BJ (cell line): ENCODE results near the gene TSPAN18. TPM values are rescaled to one million over a fixed set of nuclear protein-coding genes. Genes with fewer than 3 reads are reported as not detected.

Experiments used
- CTCF ChIA-PET: fragments of 350-600 bp; formaldehyde crosslinking; extraction: SDS; loops from one replicate; lab custom pipeline; 2021; ENCODE audit warnings: antibody characterized with exemption, inconsistent platforms; lab: Yijun Ruan, JAX
- POLR2A ChIA-PET: fragments of 300-600 bp; sonication (Branson Sonifier 250); formaldehyde crosslinking; extraction: SDS; loops from one replicate; lab custom pipeline; 2021; ENCODE audit warnings: antibody characterized with exemption; lab: Charles Lee
- DNase-seq: peaks from one replicate; pipeline ENCODE4 v3.0.0-alpha.2; 2011; ENCODE audit warnings: low read depth
- H3K27me3 ChIP-seq: 2 replicates; pipeline ENCODE4 v1.6.0; 2011; ENCODE audit warnings: low read length; ENCODE audit not compliant: control insufficient read depth, insufficient read depth
- H3K36me3 ChIP-seq: 2 replicates; pipeline ENCODE4 v1.5.1; 2011; ENCODE audit warnings: low read length; ENCODE audit not compliant: control insufficient read depth, insufficient read depth
- H3K4me3 ChIP-seq: 2 replicates; pipeline ENCODE4 v1.5.1; 2011; ENCODE audit warnings: low read depth, mild to moderate bottlenecking, control low read depth, low read length
- polyA plus RNA-seq: library from polyadenylated mRNA; depleted of rRNA; stranded (reverse); fragments of >200 nt; gene quantifications from 2 replicates; pipeline ENCODE4 v1.2.3, GENCODE V29; 2011
- TF ChIP-seq, protein P1 (sequence below): IDR thresholded peaks from 2 replicates; pipeline ENCODE4 v1.5.1; 2011; ENCODE audit warnings: low read depth, mild to moderate bottlenecking, control low read depth, inconsistent platforms, low read length, moderate library complexity; ENCODE audit not compliant: insufficient read depth

Gene TSPAN18
- polyA plus RNA-seq, 1 experiment = 0.55 TPM

DNA sequence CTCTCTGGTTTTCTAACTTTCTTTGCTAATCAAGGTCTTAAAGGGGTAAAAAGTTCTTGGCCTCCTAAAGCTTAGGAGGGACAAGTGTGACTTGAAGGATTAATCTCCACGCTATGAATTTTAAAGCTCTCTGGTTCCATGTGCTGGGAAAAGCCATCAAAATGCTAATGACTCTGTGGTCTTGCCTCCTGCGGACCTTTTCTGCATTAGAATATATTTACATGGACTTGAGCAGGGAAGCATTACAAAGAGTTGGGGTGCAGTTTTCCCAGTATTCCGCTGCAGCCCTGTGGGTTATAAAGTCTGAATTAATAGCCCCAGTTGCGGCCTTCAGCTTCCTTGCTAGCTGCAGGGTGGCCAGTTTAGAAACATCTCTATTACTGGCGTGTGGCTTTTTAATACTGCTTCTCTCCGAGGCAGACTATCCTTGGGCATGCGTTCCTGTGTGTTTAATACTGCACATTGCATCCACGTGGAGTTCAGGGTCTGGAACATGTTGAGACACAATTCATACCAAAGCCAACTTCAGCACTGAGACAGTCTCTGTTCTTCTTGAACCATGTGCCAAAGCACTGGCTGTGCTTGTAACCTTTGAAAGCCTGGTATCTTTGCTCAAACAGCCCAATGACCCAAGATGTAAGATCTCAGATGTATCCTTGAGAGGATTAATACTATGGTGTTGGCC, 27.3 kb downstream of the TSPAN18 start:
- no peaks in the 10 kb centered on the region for H3K36me3 ChIP-seq
- ChIA-PET POLR2A (no interaction called here), CTCF (interaction anchor here (1.1 to 1.8 kb wide), 2 partner anchors 18 to 25 kb away, joined by 3 to 4 read pairs; no protein-coding TSS in a partner anchor)
- H3K4me3 ChIP-seq = no peak overlapping the region
- no peak for DNase-seq
- TF ChIP-seq, protein P1, sequence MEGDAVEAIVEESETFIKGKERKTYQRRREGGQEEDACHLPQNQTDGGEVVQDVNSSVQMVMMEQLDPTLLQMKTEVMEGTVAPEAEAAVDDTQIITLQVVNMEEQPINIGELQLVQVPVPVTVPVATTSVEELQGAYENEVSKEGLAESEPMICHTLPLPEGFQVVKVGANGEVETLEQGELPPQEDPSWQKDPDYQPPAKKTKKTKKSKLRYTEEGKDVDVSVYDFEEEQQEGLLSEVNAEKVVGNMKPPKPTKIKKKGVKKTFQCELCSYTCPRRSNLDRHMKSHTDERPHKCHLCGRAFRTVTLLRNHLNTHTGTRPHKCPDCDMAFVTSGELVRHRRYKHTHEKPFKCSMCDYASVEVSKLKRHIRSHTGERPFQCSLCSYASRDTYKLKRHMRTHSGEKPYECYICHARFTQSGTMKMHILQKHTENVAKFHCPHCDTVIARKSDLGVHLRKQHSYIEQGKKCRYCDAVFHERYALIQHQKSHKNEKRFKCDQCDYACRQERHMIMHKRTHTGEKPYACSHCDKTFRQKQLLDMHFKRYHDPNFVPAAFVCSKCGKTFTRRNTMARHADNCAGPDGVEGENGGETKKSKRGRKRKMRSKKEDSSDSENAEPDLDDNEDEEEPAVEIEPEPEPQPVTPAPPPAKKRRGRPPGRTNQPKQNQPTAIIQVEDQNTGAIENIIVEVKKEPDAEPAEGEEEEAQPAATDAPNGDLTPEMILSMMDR = no peak
- H3K27me3 ChIP-seq = peaks cover 6% of the 10 kb centered on the region; the same call in 1 of the 2 replicates

DNA sequence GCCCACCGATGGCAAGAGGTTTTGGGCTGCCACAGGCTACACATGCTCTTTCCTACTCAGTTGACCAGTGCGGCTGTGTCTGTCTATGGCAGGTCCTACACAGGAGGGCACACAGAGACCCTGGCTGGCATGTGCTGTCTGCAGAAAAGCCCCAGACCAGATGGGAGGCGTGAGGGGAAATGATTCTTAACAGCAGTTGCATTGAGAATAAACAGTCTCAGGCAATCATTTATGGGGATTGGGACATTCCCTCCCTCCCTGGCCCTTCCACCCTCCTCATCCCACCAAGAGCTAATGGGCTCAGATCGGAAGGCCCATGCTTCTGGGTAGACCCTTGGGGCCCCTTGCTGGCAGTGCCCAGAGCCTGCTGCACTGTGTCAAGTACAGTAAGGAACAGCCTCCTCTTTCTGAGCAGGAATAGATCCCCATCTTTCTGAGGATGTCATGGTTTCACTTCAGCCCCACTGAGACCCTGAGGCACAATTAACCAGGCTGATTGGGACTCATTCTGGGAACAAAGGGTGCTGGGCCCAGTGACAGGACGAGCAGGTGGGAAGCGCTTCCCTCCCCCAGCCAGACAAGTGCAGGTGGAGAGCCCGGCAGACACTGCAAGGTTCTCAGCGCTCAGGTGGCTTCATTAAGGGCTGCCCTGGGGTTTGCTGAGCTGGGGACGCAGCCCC, 28.3 kb downstream of the TSPAN18 start:
- CTCF ChIA-PET = interaction anchor here (0.7 to 1.4 kb wide), 2 partner anchors 21 to 140 kb away, joined by 3 to 4 read pairs; no protein-coding TSS in a partner anchor
- no peak overlapping the region for H3K4me3 ChIP-seq
- POLR2A ChIA-PET = no interaction called here
- TF ChIP-seq, protein P1 = no peak
- no peak for DNase-seq
- peaks cover 6% of the 10 kb centered on the region; the same call in 1 of the 2 replicates for H3K27me3 ChIP-seq
- no peaks in the 10 kb centered on the region for H3K36me3 ChIP-seq

DNA sequence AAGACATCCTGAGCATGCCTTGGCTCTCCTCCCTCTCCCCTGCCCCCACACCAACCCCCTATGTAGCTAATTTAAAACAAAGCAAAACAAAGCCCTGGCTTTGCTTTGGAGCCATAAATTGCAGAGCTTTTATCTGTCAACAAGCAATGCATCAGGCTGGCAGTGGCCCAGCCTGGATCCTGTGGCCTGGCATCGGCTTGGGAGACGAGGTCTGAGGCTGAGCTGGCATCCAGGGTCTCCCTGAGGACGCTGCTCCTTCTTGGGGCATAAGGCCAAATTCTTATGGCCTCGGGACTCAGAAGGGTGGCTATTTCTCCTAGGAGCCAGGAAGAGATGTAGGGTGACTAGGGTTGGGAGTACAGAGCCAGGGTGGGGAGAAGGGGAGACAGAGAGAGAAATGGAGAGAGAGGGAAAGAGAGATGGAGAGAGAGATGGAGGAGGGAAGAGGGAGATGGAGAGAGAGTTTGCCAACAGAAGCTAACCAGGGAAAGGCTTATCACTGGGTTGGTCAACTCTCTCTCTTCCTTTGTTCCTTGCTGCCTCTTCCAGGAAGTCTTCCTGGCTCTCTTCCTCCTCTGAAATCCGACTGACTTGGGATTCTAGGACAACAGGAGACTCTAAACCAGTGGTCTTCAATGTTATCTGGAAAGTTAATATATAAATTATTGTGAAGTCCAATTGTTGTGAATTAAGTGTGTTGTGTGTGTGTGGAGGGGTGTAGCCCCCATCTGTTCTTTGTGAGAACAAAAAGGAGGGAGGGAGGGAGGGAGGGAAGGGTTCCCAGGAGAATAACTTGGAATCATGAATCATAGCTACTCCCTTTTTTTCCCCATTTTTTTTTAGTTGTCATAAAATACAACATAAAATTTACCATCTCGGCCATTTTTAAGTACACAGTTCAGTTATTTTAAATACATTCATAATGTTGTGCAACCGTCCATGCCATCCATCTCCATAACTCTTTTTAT, 29.1 kb downstream of the TSPAN18 start:
- Histone ChIP-seq H3K27me3 (peaks cover 6% of the 10 kb centered on the region; the same call in 1 of the 2 replicates), H3K4me3 (no peak overlapping the region), H3K36me3 (no peaks in the 10 kb centered on the region)
- CTCF ChIA-PET = interaction anchor here (0.7 to 1.4 kb wide), 3 partner anchors 20 to 139 kb away, joined by 3 to 4 read pairs (median 3); no protein-coding TSS in a partner anchor
- TF ChIP-seq, protein P1 = no peak
- DNase-seq = no peak
- POLR2A ChIA-PET = no interaction called here

DNA sequence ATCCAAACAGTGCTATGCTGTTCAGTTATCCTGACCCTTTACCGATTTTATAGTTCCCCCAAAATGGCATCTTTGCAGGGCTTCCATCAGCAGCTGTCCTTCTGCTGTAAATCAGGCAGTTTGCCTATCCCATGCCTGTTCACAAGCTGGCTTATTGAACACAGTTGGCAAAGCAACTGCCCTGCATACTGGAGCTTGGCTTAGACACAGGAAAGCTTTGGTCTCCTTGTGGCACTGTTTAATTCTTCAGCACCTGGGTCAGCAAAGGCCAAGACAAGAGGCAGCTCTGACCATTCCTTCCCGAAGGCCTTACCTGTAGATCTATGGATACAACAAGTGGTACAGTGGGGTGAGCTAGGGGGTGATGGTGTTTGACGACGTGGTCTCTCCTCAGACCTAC, 32.2 kb downstream of the TSPAN18 start:
- ChIA-PET POLR2A (no interaction called here), CTCF (interaction anchor here (1.1 kb wide), 1 partner anchor 136 kb away, joined by 9 read pairs; no protein-coding TSS in a partner anchor)
- no peaks in the 10 kb centered on the region for H3K36me3 ChIP-seq
- no peak for DNase-seq
- no peak overlapping the region for H3K4me3 ChIP-seq
- H3K27me3 ChIP-seq = peaks cover 7% of the 10 kb centered on the region; the same call in 1 of the 2 replicates
- TF ChIP-seq, protein P1 = no peak
